Measurements from ENCODE around the gene GPNMB. TPM values are rescaled to one million over a fixed set of nuclear protein-coding genes. Genes with fewer than 3 reads are reported as not detected.
A peak's percentile ranks its signal among the peaks of the same experiment; 100 is the strongest.

GPNMB gene
- total and polyA plus RNA-seq, 7 experiments from 2014 or later: 0.56 to 30.5 (median 15.4) TPM; not detected in 3

DNA sequence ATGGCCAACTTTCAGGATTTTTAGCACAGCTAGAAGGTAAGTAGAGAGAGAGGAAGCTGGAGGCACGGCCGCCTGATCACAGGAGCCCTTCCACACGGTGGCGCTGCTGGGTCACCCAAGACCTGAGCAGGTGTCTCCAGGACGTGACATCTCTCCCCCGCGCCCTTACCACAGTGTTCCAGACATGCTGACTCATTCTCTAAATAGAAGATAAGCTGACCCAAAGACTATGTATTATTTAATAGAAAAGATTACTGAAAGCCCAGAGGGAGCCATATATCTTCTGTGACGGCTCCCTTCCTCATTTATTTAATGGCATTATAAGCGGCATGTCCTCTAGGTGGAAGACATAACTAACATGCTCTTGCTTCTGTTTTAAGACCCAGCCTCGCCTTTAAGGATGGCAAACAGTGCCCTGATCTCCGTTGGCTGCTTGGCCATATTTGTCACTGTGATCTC lies 26.6 kb downstream of the GPNMB start:
- Mint-ChIP-seq H3K27me3 (peaks cover 0 to 9% (median 4%) of the 10 kb centered on the region in 5 donors), H3K4me1 (peaks cover 2 to 16% (median 10%) of the 10 kb centered on the region in 7 donors), H3K4me3 (peak overlapping the region; percentile 14 to 82 (median 70)), H3K27ac (peak overlapping the region in 4 of 9 donors; percentile 3 to 54 (median 23)), H3K36me3 (no peaks in the 10 kb centered on the region), H3K9me3 (no peaks in the 10 kb centered on the region)
- Histone ChIP-seq H3K27me3 (ENCODE audit: control insufficient read depth in 2 of 2, insufficient read depth in 2 of 2, low read length in 2 of 2) (no peaks in the 10 kb centered on the region), H3K4me1 (ENCODE audit: control insufficient read depth in 2 of 2, insufficient read depth in 2 of 2, low read length in 2 of 2) (peaks cover 0 to 4% of the 10 kb centered on the region in 2 donors), H3K4me3 (ENCODE audit: low read length) (no peak overlapping the region), H3K27ac (ENCODE audit: low read depth, low read length) (no peak overlapping the region), H3K36me3 (ENCODE audit: control insufficient read depth in 2 of 3, insufficient read depth in 3 of 3, low read length in 3 of 3) (no peaks in the 10 kb centered on the region), H3K9me3 (ENCODE audit: control insufficient read depth in 2 of 3, low read length in 3 of 3) (no peaks in the 10 kb centered on the region)
- ATAC-seq: peak; percentile 99
- ChIA-PET CTCF (interaction anchor here (0.6 to 6.6 kb wide), 19 partner anchors 9 to 1740 kb away, joined by 3 to 48 read pairs (median 5); no protein-coding TSS in a partner anchor), POLR2A (interaction anchor here (0.7 to 1.6 kb wide), 2 partner anchors 26 to 435 kb away, joined by 4 to 10 read pairs; partner anchors contain the start of gene MALSU1)
- intact Hi-C loops (cut with micrococcal nuclease): loop anchor here (1.0 to 5.0 kb wide), 12 partner anchors 26 to 1394 kb away; partner anchors contain the start of genes MALSU1 (in 2 of the 2), HYCC1 (in 1 of the 2) and TRA2A (in 1 of the 2)
- DNase-seq: peak; percentile 64 to 85 (median 80)

GRCh38 chr7:23275912-23276311 lies 29.3 kb downstream of the GPNMB start:
- no peak for ATAC-seq
- ChIA-PET CTCF (interaction anchor here (0.6 to 2.3 kb wide), 3 partner anchors 14 to 249 kb away, joined by 3 to 5 read pairs (median 3); no protein-coding TSS in a partner anchor), POLR2A (no interaction called here)
- no peaks in the 10 kb centered on the region for H3K9me3 ChIP-seq (ENCODE audit: control insufficient read depth in 2 of 3, low read length in 3 of 3)
- peaks cover 0 to 4% (median 0%) of the 10 kb centered on the region in 5 donors for H3K27me3 Mint-ChIP-seq
- H3K4me1 ChIP-seq (ENCODE audit: control insufficient read depth in 2 of 2, insufficient read depth in 2 of 2, low read length in 2 of 2): peaks cover 0 to 4% of the 10 kb centered on the region in 2 donors
- no peaks in the 10 kb centered on the region for H3K27me3 ChIP-seq (ENCODE audit: control insufficient read depth in 2 of 2, insufficient read depth in 2 of 2, low read length in 2 of 2)
- H3K4me3 Mint-ChIP-seq: no peak overlapping the region
- no peak overlapping the region for H3K4me3 ChIP-seq (ENCODE audit: low read length)
- no peaks in the 10 kb centered on the region for H3K9me3 Mint-ChIP-seq
- peaks cover 2 to 16% (median 10%) of the 10 kb centered on the region in 7 donors for H3K4me1 Mint-ChIP-seq
- H3K27ac Mint-ChIP-seq: no peak overlapping the region
- intact Hi-C loops (cut with micrococcal nuclease): loop anchor here in 1 of 2 donors (2.0 to 5.0 kb wide), 2 partner anchors 195 to 256 kb away; partner anchors contain the start of genes IGF2BP3 and TRA2A
- H3K36me3 Mint-ChIP-seq: no peaks in the 10 kb centered on the region
- DNase-seq: no peak
- H3K36me3 ChIP-seq (ENCODE audit: control insufficient read depth in 2 of 3, insufficient read depth in 3 of 3, low read length in 3 of 3): no peaks in the 10 kb centered on the region
- H3K27ac ChIP-seq (ENCODE audit: low read depth, low read length): no peak overlapping the region

DNA sequence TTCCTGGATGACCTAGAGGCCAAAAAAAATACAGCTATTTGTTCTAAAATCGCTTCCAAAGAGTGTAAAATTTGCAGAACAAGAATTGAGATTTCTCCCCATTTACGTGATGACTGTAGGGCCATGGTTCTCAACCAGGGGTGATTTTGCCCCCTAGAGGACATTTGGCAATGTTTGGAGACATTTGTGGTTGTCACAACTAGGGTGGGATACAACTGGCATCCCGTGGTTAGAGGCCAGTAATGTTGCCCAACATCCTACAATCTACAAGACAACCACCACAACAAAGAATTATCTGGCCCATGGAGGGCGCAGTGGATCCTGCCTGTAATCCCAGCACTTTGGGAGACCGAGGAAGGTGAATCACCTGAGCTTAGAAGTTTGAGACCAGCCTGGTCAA lies 29.8 kb downstream of the GPNMB start:
- no peaks in the 10 kb centered on the region for H3K36me3 ChIP-seq (ENCODE audit: control insufficient read depth in 2 of 3, insufficient read depth in 3 of 3, low read length in 3 of 3)
- Mint-ChIP-seq H3K4me3 (no peak overlapping the region), H3K36me3 (no peaks in the 10 kb centered on the region), H3K9me3 (no peaks in the 10 kb centered on the region), H3K27ac (no peak overlapping the region), H3K27me3 (peaks cover 0 to 4% (median 0%) of the 10 kb centered on the region in 5 donors), H3K4me1 (peaks cover 2 to 16% (median 10%) of the 10 kb centered on the region in 7 donors)
- peaks cover 0 to 4% of the 10 kb centered on the region in 2 donors for H3K4me1 ChIP-seq (ENCODE audit: control insufficient read depth in 2 of 2, insufficient read depth in 2 of 2, low read length in 2 of 2)
- H3K27me3 ChIP-seq (ENCODE audit: control insufficient read depth in 2 of 2, insufficient read depth in 2 of 2, low read length in 2 of 2): no peaks in the 10 kb centered on the region
- intact Hi-C loops (cut with micrococcal nuclease): loop anchor here in 1 of 2 donors (2.0 to 5.0 kb wide), 2 partner anchors 194 to 256 kb away; partner anchors contain the start of genes IGF2BP3 and TRA2A
- ATAC-seq: no peak
- CTCF ChIA-PET: interaction anchor here (0.6 to 2.3 kb wide), 4 partner anchors 13 to 271 kb away, joined by 3 to 7 read pairs (median 4); no protein-coding TSS in a partner anchor
- POLR2A ChIA-PET: interaction anchor here (1.1 kb wide), 1 partner anchor 18 kb away, joined by 3 read pairs; no protein-coding TSS in a partner anchor
- H3K9me3 ChIP-seq (ENCODE audit: control insufficient read depth in 2 of 3, low read length in 3 of 3): no peaks in the 10 kb centered on the region
- H3K4me3 ChIP-seq (ENCODE audit: low read length): no peak overlapping the region
- no peak for DNase-seq
- H3K27ac ChIP-seq (ENCODE audit: low read depth, low read length): no peak overlapping the region

GRCh38 chr7:23276947-23277346 lies 30.4 kb downstream of the GPNMB start:
- Histone ChIP-seq H3K36me3 (ENCODE audit: control insufficient read depth in 2 of 3, insufficient read depth in 3 of 3, low read length in 3 of 3) (no peaks in the 10 kb centered on the region), H3K4me1 (ENCODE audit: control insufficient read depth in 2 of 2, insufficient read depth in 2 of 2, low read length in 2 of 2) (peaks cover 0 to 4% of the 10 kb centered on the region in 2 donors), H3K9me3 (ENCODE audit: control insufficient read depth in 2 of 3, low read length in 3 of 3) (no peaks in the 10 kb centered on the region), H3K27me3 (ENCODE audit: control insufficient read depth in 2 of 2, insufficient read depth in 2 of 2, low read length in 2 of 2) (no peaks in the 10 kb centered on the region), H3K27ac (ENCODE audit: low read depth, low read length) (no peak overlapping the region), H3K4me3 (ENCODE audit: low read length) (no peak overlapping the region)
- POLR2A ChIA-PET: interaction anchor here (0.6 to 1.1 kb wide), 2 partner anchors 17 to 251 kb away, joined by 3 to 5 read pairs; no protein-coding TSS in a partner anchor
- intact Hi-C loops (cut with micrococcal nuclease): loop anchor here (1.0 to 5.0 kb wide), 9 partner anchors 22 to 435 kb away; partner anchors contain the start of genes MALSU1 (in 2 of the 2), IGF2BP3 (in 1 of the 2) and TRA2A (in 1 of the 2)
- Mint-ChIP-seq H3K27me3 (peaks cover 0 to 4% (median 0%) of the 10 kb centered on the region in 5 donors), H3K9me3 (no peaks in the 10 kb centered on the region), H3K4me1 (peaks cover 2 to 16% (median 10%) of the 10 kb centered on the region in 7 donors), H3K27ac (no peak overlapping the region), H3K36me3 (no peaks in the 10 kb centered on the region), H3K4me3 (no peak overlapping the region)
- CTCF ChIA-PET: interaction anchor here (0.5 to 2.3 kb wide), 5 partner anchors 9 to 270 kb away, joined by 3 to 7 read pairs (median 5); no protein-coding TSS in a partner anchor
- ATAC-seq: no peak
- DNase-seq: no peak

- no peak overlapping the region for H3K4me3 Mint-ChIP-seq
- Histone ChIP-seq H3K27me3 (ENCODE audit: control insufficient read depth in 2 of 2, insufficient read depth in 2 of 2, low read length in 2 of 2) (no peaks in the 10 kb centered on the region), H3K4me1 (ENCODE audit: control insufficient read depth in 2 of 2, insufficient read depth in 2 of 2, low read length in 2 of 2) (peaks cover 0 to 4% of the 10 kb centered on the region in 2 donors), H3K36me3 (ENCODE audit: control insufficient read depth in 2 of 3, insufficient read depth in 3 of 3, low read length in 3 of 3) (no peaks in the 10 kb centered on the region), H3K4me3 (ENCODE audit: low read length) (no peak overlapping the region), H3K27ac (ENCODE audit: low read depth, low read length) (no peak overlapping the region), H3K9me3 (ENCODE audit: control insufficient read depth in 2 of 3, low read length in 3 of 3) (no peaks in the 10 kb centered on the region)
- intact Hi-C loops (cut with micrococcal nuclease): loop anchor here (1.0 to 5.0 kb wide), 9 partner anchors 22 to 435 kb away; partner anchors contain the start of genes MALSU1 (in 2 of the 2), IGF2BP3 (in 1 of the 2) and TRA2A (in 1 of the 2)
- H3K27me3 Mint-ChIP-seq: peaks cover 0 to 4% (median 0%) of the 10 kb centered on the region in 5 donors
- no peaks in the 10 kb centered on the region for H3K36me3 Mint-ChIP-seq
- ATAC-seq (peak; percentile 69), DNase-seq (peak in 7 of 9 donors; percentile 26 to 67 (median 62))
- ChIA-PET POLR2A (interaction anchor here (0.6 to 1.1 kb wide), 2 partner anchors 17 to 250 kb away, joined by 3 to 5 read pairs; no protein-coding TSS in a partner anchor), CTCF (interaction anchor here (0.5 to 2.3 kb wide), 7 partner anchors 10 to 270 kb away, joined by 3 to 7 read pairs (median 4); no protein-coding TSS in a partner anchor)
- no peaks in the 10 kb centered on the region for H3K9me3 Mint-ChIP-seq
- H3K4me1 Mint-ChIP-seq: peaks cover 2 to 15% (median 10%) of the 10 kb centered on the region in 7 donors
- no peak overlapping the region for H3K27ac Mint-ChIP-seq
These were observed 30.9 kb downstream of the GPNMB start for GRCh38 chr7:23277359-23277989.

Measured in naive thymus-derived CD4-positive, alpha-beta T cell (primary cell).